GM19025 (cell line): ENCODE data around the gene IL3.

Experiments
- ATAC-seq: cut with Tn5 transposase; IDR thresholded peaks from one replicate; pipeline ENCODE4 v1.9.1; 2021; ENCODE audit warnings: mild to moderate bottlenecking, low read depth, moderate library complexity; ENCODE audit not compliant: unreplicated experiment

IL3 gene

GRCh38 chr5:132087176-132087575 lies 26.7 kb downstream of the IL3 start:
- ATAC-seq = no peak

- no peak for ATAC-seq
Observed at GRCh38 chr5:132087661-132088060, 27.2 kb downstream of the IL3 start.

- no peak for ATAC-seq
Observed at GRCh38 chr5:132089363-132089762, 28.9 kb downstream of the IL3 start.

GRCh38 chr5:132090107-132090506 lies 29.7 kb downstream of the IL3 start:
- ATAC-seq = no peak

- no peak for ATAC-seq
Observed at GRCh38 chr5:132093271-132093670, 32.8 kb downstream of the IL3 start.

GRCh38 chr5:132094393-132095076 lies 34.1 kb downstream of the IL3 start:
- no peak for ATAC-seq

GRCh38 chr5:132095077-132095410 lies 34.6 kb downstream of the IL3 start:
- no peak for ATAC-seq

GRCh38 chr5:132095424-132095972 lies 35.0 kb downstream of the IL3 start:
- no peak for ATAC-seq

- ATAC-seq = no peak
Observed at GRCh38 chr5:132096904-132097303, 36.4 kb downstream of the IL3 start.

GRCh38 chr5:132098151-132098594 lies 37.7 kb downstream of the IL3 start:
- no peak for ATAC-seq

- ATAC-seq = no peak
Observed at GRCh38 chr5:132098621-132099020, 38.2 kb downstream of the IL3 start.

- peak; percentile 34 for ATAC-seq
Observed at GRCh38 chr5:132099076-132099748, 38.8 kb downstream of the IL3 start.

- no peak for ATAC-seq
Observed at GRCh38 chr5:132099905-132100304, 39.5 kb downstream of the IL3 start.

GRCh38 chr5:132100672-132101261 lies 40.3 kb downstream of the IL3 start:
- no peak for ATAC-seq

- no peak for ATAC-seq
Observed at GRCh38 chr5:132101385-132101880, 41.0 kb downstream of the IL3 start.

- no peak for ATAC-seq
Observed at GRCh38 chr5:132102101-132102701, 41.7 kb downstream of the IL3 start.

GRCh38 chr5:132102944-132103331 lies 42.5 kb downstream of the IL3 start:
- no peak for ATAC-seq

- ATAC-seq = peak; percentile 62
Observed at GRCh38 chr5:132103332-132103951, 43.0 kb downstream of the IL3 start.

GRCh38 chr5:132103969-132104391 lies 43.5 kb downstream of the IL3 start:
- ATAC-seq = peak; percentile 7

- ATAC-seq = no peak
Observed at GRCh38 chr5:132104556-132104955, 44.1 kb downstream of the IL3 start.

GRCh38 chr5:132105688-132106087 lies 45.2 kb downstream of the IL3 start:
- ATAC-seq = no peak
